Panc1 (cell line): ENCODE results near the gene CHPF2. TPM values are rescaled to one million over a fixed set of nuclear protein-coding genes. Genes with fewer than 3 reads are reported as not detected.

Source experiments
- ATAC-seq: fragments of 200-7000 bp; cut with Tn5 transposase; 2 replicates; pipeline ENCODE4 v1.9.1; 2020; ENCODE audit warnings: mild to moderate bottlenecking, moderate library complexity
- BruUV-seq: library from RNA; stranded (reverse); fragments of 400-500 nt; replicated peaks from 2 replicates; lab custom pipeline; 2021; lab: Mats Ljungman, UMichigan
- CTCF ChIA-PET: fragments of 300-600 bp; sonication (Branson Sonifier 250); formaldehyde crosslinking; loops from one replicate; lab custom pipeline; 2022; ENCODE audit warnings: antibody characterized with exemption; lab: Charles Lee
- POLR2A ChIA-PET: fragments of 300-600 bp; sonication (Branson Sonifier 250); formaldehyde crosslinking; loops from one replicate; lab custom pipeline; 2022; ENCODE audit warnings: antibody characterized with exemption; lab: Charles Lee
- DNase-seq: peaks from one replicate; pipeline ENCODE4 v3.0.0-alpha.2; 2010; ENCODE audit warnings: low read depth, low spot score
- H3K27ac ChIP-seq: 2 replicates; pipeline ENCODE4 v1.5.1; 2011; ENCODE audit warnings: mild to moderate bottlenecking, low read length, inconsistent platforms
- H3K27me3 ChIP-seq: fragments of 200-500 bp; sonication (Bioruptor generic); 2 replicates; pipeline ENCODE4 v1.6.0; 2014; ENCODE audit warnings: low read length, inconsistent platforms; ENCODE audit not compliant: control insufficient read depth, insufficient read depth
- H3K36me3 ChIP-seq: fragments of 200-500 bp; sonication (Bioruptor generic); 2 replicates; pipeline ENCODE4 v1.5.1; 2014; ENCODE audit warnings: inconsistent platforms, mild to moderate bottlenecking, low read length, moderate library complexity; ENCODE audit not compliant: control insufficient read depth, insufficient read depth
- H3K4me1 ChIP-seq: 2 replicates; pipeline ENCODE4 v1.5.1; 2011; ENCODE audit warnings: inconsistent platforms, mild to moderate bottlenecking, low read length, moderate library complexity; ENCODE audit not compliant: control insufficient read depth, insufficient read depth
- H3K4me3 ChIP-seq, 2 experiments: 2 replicates each; pipeline ENCODE4 v1.5.1; 2011 to 2012; ENCODE audit warnings: low read depth in 2 of 2, low read length in 2 of 2, mild to moderate bottlenecking in 2 of 2, inconsistent platforms in 1 of 2, moderate library complexity in 1 of 2
- H3K9me3 ChIP-seq: fragments of 200-500 bp; sonication (Bioruptor generic); 2 replicates; pipeline ENCODE4 v1.5.1; 2014; ENCODE audit warnings: low read depth, mild to moderate bottlenecking, inconsistent platforms, low read length, moderate library complexity; ENCODE audit not compliant: control insufficient read depth, insufficient read depth
- POLR2AphosphoS5 ChIP-seq: IDR thresholded peaks from 2 replicates; pipeline ENCODE4 v1.6.1; 2012; ENCODE audit warnings: mild to moderate bottlenecking, low read depth, low read length, moderate library complexity
- SIN3A ChIP-seq: IDR thresholded peaks from 2 replicates; pipeline ENCODE4 v1.6.1; 2012; ENCODE audit warnings: low read depth, mild to moderate bottlenecking, low read length, moderate library complexity, borderline replicate concordance; ENCODE audit not compliant: insufficient read depth
- TCF7L2 ChIP-seq: IDR thresholded peaks from 2 replicates; pipeline ENCODE4 v1.6.1; 2011; ENCODE audit warnings: mild to moderate bottlenecking, low read depth, low read length, inconsistent platforms
- in situ Hi-C: cut with HindIII; loops from 2 replicates; pipeline ENCODE4 v1.10.0; 2016; ENCODE audit warnings: low sequenced_read_pairs, low pct_unique_long_range_greater_than_20kb
- intact Hi-C: fragments of 100-400 bp; cut with micrococcal nuclease; formaldehyde crosslinking; loops from one replicate; pipeline ENCODE4 v1.10.0; 2022; ENCODE audit not compliant: unreplicated experiment
- total RNA-seq: library from RNA; stranded (reverse); gene quantifications from one replicate; pipeline ENCODE4 v1.2.1, GENCODE V29; 2021; ENCODE audit not compliant: unreplicated experiment
- TF ChIP-seq, protein P1 (sequence below): fragments of 450-650 bp; IDR thresholded peaks from 2 replicates; pipeline ENCODE4 v1.5.1; 2017; ENCODE audit warnings: mild to moderate bottlenecking
- TF ChIP-seq, protein P2 (sequence below), 2 experiments: IDR thresholded peaks; 2 replicates each; pipeline ENCODE4 v1.6.1; 2011 to 2012; ENCODE audit warnings: low read depth in 2 of 2, control low read depth in 1 of 2, low read length in 1 of 2, mild to moderate bottlenecking in 1 of 2, moderate library complexity in 1 of 2; ENCODE audit not compliant: insufficient read depth in 1 of 2

CHPF2 gene
- total RNA-seq, 1 experiment from 2014 or later = 44.9 TPM

DNA sequence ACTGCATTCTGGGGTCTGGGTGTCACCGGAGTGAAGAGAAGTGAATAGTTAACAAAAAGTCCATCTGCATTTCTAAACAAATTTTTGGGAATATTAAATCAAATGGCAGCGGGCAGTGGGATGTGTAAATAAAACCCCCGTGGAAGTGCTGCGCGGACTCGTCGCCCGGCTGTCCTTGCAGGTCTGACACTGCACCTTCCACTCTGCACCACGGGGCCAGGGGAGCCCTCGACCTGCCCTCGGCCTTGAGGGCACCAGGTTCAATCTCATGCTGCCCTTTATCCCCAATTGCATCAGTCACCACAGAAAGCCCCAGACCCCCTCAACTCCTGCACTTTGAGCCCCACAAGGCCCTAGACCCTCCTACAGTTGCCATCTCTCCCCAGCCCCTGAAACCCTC is 22.6 kb downstream of the CHPF2 start:
- CTCF ChIA-PET = no interaction called here
- POLR2A ChIA-PET = interaction anchor here (0.6 kb wide), 1 partner anchor 27 kb away, joined by 3 read pairs; no protein-coding TSS in a partner anchor
- no peak for ATAC-seq

DNA sequence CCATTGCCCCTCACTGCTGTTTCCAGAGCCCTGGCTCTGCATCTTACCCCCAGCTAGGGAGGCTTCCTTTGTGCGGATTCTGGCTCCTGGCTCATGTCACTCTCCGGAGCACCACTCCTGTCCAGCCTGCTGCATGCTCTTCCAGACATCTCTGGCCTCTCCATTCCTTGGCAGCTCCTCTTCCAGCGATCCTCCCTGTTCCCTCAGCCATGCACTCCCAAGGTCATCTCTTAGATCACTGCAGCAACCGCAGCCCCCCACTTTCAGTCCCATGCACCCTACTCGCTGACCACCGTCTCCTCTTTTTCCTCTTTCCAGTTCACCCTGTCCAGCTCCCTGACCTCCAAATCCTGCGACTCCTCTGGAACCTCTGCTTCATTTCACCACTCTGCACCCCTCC is 23.1 kb downstream of the CHPF2 start:
- ATAC-seq = no peak

More for the DNA sequence above, 22.6 kb downstream of the CHPF2 start:
- H3K4me3 ChIP-seq = no peak overlapping the region
- in situ Hi-C loops = no loop called here
- no peaks in the 10 kb centered on the region for H3K36me3 ChIP-seq
- BruUV-seq = no TSS peak
- no peaks in the 10 kb centered on the region for H3K27me3 ChIP-seq
- no peak for DNase-seq
- intact Hi-C loops = loop anchor here (5.0 kb wide), 1 partner anchor 47 kb away; no protein-coding TSS in a partner anchor
- no peak overlapping the region for H3K27ac ChIP-seq
- TF ChIP-seq, protein P1, sequence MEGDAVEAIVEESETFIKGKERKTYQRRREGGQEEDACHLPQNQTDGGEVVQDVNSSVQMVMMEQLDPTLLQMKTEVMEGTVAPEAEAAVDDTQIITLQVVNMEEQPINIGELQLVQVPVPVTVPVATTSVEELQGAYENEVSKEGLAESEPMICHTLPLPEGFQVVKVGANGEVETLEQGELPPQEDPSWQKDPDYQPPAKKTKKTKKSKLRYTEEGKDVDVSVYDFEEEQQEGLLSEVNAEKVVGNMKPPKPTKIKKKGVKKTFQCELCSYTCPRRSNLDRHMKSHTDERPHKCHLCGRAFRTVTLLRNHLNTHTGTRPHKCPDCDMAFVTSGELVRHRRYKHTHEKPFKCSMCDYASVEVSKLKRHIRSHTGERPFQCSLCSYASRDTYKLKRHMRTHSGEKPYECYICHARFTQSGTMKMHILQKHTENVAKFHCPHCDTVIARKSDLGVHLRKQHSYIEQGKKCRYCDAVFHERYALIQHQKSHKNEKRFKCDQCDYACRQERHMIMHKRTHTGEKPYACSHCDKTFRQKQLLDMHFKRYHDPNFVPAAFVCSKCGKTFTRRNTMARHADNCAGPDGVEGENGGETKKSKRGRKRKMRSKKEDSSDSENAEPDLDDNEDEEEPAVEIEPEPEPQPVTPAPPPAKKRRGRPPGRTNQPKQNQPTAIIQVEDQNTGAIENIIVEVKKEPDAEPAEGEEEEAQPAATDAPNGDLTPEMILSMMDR = no peak
- TF ChIP-seq POLR2AphosphoS5 = no peak
- TF ChIP-seq TCF7L2 = no peak
- no peak for TF ChIP-seq SIN3A
- TF ChIP-seq, protein P2, sequence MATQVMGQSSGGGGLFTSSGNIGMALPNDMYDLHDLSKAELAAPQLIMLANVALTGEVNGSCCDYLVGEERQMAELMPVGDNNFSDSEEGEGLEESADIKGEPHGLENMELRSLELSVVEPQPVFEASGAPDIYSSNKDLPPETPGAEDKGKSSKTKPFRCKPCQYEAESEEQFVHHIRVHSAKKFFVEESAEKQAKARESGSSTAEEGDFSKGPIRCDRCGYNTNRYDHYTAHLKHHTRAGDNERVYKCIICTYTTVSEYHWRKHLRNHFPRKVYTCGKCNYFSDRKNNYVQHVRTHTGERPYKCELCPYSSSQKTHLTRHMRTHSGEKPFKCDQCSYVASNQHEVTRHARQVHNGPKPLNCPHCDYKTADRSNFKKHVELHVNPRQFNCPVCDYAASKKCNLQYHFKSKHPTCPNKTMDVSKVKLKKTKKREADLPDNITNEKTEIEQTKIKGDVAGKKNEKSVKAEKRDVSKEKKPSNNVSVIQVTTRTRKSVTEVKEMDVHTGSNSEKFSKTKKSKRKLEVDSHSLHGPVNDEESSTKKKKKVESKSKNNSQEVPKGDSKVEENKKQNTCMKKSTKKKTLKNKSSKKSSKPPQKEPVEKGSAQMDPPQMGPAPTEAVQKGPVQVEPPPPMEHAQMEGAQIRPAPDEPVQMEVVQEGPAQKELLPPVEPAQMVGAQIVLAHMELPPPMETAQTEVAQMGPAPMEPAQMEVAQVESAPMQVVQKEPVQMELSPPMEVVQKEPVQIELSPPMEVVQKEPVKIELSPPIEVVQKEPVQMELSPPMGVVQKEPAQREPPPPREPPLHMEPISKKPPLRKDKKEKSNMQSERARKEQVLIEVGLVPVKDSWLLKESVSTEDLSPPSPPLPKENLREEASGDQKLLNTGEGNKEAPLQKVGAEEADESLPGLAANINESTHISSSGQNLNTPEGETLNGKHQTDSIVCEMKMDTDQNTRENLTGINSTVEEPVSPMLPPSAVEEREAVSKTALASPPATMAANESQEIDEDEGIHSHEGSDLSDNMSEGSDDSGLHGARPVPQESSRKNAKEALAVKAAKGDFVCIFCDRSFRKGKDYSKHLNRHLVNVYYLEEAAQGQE (IDR thresholded peaks at IDR 0.05; ENCODE audit: insufficient read depth in 1 of 2, low read depth in 2 of 2, low read length in 1 of 2) = no peak
- no peaks in the 10 kb centered on the region for H3K9me3 ChIP-seq
- peaks cover 20% of the 10 kb centered on the region for H3K4me1 ChIP-seq

More for the DNA sequence above, 23.1 kb downstream of the CHPF2 start:
- in situ Hi-C loops = no loop called here
- H3K27ac ChIP-seq = no peak overlapping the region
- intact Hi-C loops = no loop called here
- no peak for DNase-seq
- H3K27me3 ChIP-seq = no peaks in the 10 kb centered on the region
- H3K4me1 ChIP-seq = peaks cover 15% of the 10 kb centered on the region
- no peaks in the 10 kb centered on the region for H3K36me3 ChIP-seq
- H3K4me3 ChIP-seq = no peak overlapping the region
- ChIA-PET POLR2A (interaction anchor here (0.7 kb wide), 1 partner anchor 36 kb away, joined by 4 read pairs; no protein-coding TSS in a partner anchor), CTCF (no interaction called here)
- BruUV-seq = no TSS peak
- H3K9me3 ChIP-seq = no peaks in the 10 kb centered on the region
- TF ChIP-seq POLR2AphosphoS5 = no peak
- TF ChIP-seq SIN3A = no peak
- TF ChIP-seq, protein P1 = no peak
- no peak for TF ChIP-seq TCF7L2
- TF ChIP-seq, protein P2 (IDR thresholded peaks at IDR 0.05; ENCODE audit: insufficient read depth in 1 of 2, low read depth in 2 of 2, low read length in 1 of 2) = no peak
